Measurements from ENCODE around the gene NTRK3. TPM values are rescaled to one million over a fixed set of nuclear protein-coding genes. Genes with fewer than 3 reads are reported as not detected.

Gene NTRK3
- total RNA-seq, 2 donors from 2014 or later, result 0.66 to 5.2 TPM

GRCh38 chr15:88083811-88084760 lies 172.5 kb downstream of the NTRK3 start:
- Histone ChIP-seq H3K4me3 (no peak overlapping the region), H3K36me3 (replicated peaks in 1 of 2; ENCODE audit: insufficient read depth in 1 of 2, low read depth in 2 of 2) (no peaks in the 10 kb centered on the region), H3K27ac (no peak overlapping the region), H3K4me1 (no peaks in the 10 kb centered on the region), H3K27me3 (no peaks in the 10 kb centered on the region), H3K9me3 (no peaks in the 10 kb centered on the region)
- ATAC-seq, result no peak
- 32 to 37% methylated on average over 7 to 9 of the region's 9 CpGs for WGBS, 2 donors
- intact Hi-C loops (cut with DNase I), result no loop called here
- TF ChIP-seq POLR2A (IDR thresholded peaks at IDR 0.05) (no peak), CTCF (IDR thresholded peaks at IDR 0.05) (no peak)
- DNase-seq, result no peak

- no peak for DNase-seq
- 54 to 58% methylated on average over 3 of the region's 3 CpGs for WGBS, 2 donors
- no peak overlapping the region for H3K4me3 ChIP-seq
- no peaks in the 10 kb centered on the region for H3K9me3 ChIP-seq
- H3K4me1 ChIP-seq, result no peaks in the 10 kb centered on the region
- H3K27me3 ChIP-seq, result no peaks in the 10 kb centered on the region
- no peak overlapping the region for H3K27ac ChIP-seq
- no peak for TF ChIP-seq CTCF (IDR thresholded peaks at IDR 0.05)
- no peak for TF ChIP-seq POLR2A (IDR thresholded peaks at IDR 0.05)
- no peaks in the 10 kb centered on the region for H3K36me3 ChIP-seq (replicated peaks in 1 of 2; ENCODE audit: insufficient read depth in 1 of 2, low read depth in 2 of 2)
- intact Hi-C loops (cut with DNase I), result no loop called here
- no peak for ATAC-seq
Observed at GRCh38 chr15:88080616-88081015, 175.9 kb downstream of the NTRK3 start.

DNA sequence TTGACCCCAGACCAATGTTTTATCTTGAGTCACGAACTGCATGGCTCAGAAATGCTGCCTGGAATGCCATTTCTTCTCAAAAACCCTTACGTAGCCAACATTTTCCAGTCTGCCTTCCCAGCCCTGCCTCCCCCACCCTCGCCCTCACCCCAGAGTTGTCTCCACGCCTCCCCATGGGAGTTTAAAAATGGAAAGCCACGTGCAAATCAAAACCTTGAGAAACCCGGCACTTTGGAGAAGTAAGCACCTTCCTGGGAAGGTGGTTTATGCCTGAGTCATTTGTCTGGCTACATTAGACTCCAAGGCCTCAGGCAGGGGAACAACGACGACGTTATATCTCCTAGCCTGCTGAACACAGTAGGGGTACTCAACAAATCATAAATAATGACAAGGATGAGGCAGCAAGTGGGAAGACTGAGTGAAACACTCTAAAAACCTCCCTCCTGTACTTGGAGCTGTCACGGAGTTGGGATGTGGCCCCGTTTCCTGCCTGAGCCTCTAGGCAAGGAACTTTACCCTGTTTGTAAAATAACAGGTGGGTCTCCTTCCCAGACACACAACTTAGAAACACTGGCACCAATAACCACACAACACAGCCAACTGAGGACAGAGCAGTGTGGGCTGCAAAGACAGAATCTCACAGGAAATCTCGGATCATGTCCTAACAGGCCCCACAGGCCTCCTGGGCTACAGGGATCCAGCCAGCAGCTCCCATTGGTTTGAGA lies 179.1 kb downstream of the NTRK3 start:
- Histone ChIP-seq H3K4me1 (no peaks in the 10 kb centered on the region), H3K36me3 (replicated peaks in 1 of 2; ENCODE audit: insufficient read depth in 1 of 2, low read depth in 2 of 2) (no peaks in the 10 kb centered on the region), H3K4me3 (no peak overlapping the region), H3K27me3 (no peaks in the 10 kb centered on the region), H3K9me3 (no peaks in the 10 kb centered on the region), H3K27ac (no peak overlapping the region)
- intact Hi-C loops (cut with DNase I), result no loop called here
- DNase-seq (no peak), ATAC-seq (no peak)
- TF ChIP-seq CTCF (IDR thresholded peaks at IDR 0.05), result no peak
- 46 to 52% methylated on average over 11 to 12 of the region's 12 CpGs for WGBS, 2 donors

DNA sequence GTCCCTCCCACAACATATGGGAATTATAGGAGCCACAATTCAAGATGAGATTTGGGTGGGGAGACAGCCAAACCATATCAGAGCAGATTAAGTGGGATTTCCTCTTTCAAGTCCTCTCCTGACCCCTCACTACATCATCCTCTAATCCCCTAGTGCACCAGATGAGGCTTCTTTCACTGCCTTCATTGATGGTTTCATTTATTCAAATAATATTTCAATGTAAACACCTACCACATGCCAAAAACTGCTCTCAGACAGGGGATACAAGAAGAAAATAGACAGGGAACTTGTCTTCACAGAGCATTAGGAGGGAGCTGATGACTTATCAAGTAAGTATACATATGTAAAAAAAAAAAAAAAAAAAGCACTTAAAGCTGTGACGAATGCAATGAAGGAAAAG lies 180.2 kb downstream of the NTRK3 start:
- DNase-seq, result no peak
- intact Hi-C loops (cut with DNase I), result no loop called here
- no peaks in the 10 kb centered on the region for H3K4me1 ChIP-seq
- no peaks in the 10 kb centered on the region for H3K36me3 ChIP-seq (replicated peaks in 1 of 2; ENCODE audit: insufficient read depth in 1 of 2, low read depth in 2 of 2)
- no peak overlapping the region for H3K4me3 ChIP-seq
- WGBS, 2 donors, result 44 to 46% methylated on average over 1 of the region's 1 CpG
- TF ChIP-seq POLR2A (IDR thresholded peaks at IDR 0.05), result no peak
- TF ChIP-seq CTCF (IDR thresholded peaks at IDR 0.05), result no peak
- H3K27me3 ChIP-seq, result no peaks in the 10 kb centered on the region
- no peak for ATAC-seq
- no peaks in the 10 kb centered on the region for H3K9me3 ChIP-seq
- H3K27ac ChIP-seq, result no peak overlapping the region
